Esophagus mucosa (tissue), 1 donor: ENCODE results near the gene PLA2G4A. TPM values are rescaled to one million over a fixed set of nuclear protein-coding genes. Genes with fewer than 3 reads are reported as not detected.
"Not testable (repeated sequence)": the region's sequence is repeated elsewhere in the genome, so short reads cannot be mapped to it uniquely, and the experiment has no call there.

ENCODE experiments used
- ATAC-seq: fragments of 200-7000 bp; cut with Tn5 transposase; one replicate; pipeline ENCODE4 v1.9.1; 2020
- total RNA-seq: library from RNA; stranded (reverse); gene quantifications from one replicate; pipeline ENCODE4 v1.2.4, GENCODE V29; 2023
- donor health status: DM: yes; HTN: yes; CAD: no.

PLA2G4A gene
- total RNA-seq, 1 donor from 2014 or later: 8.4 TPM

GRCh38 chr1:186922814-186923213, 94.1 kb downstream of the PLA2G4A start:
- ATAC-seq: not testable (repeated sequence)

DNA sequence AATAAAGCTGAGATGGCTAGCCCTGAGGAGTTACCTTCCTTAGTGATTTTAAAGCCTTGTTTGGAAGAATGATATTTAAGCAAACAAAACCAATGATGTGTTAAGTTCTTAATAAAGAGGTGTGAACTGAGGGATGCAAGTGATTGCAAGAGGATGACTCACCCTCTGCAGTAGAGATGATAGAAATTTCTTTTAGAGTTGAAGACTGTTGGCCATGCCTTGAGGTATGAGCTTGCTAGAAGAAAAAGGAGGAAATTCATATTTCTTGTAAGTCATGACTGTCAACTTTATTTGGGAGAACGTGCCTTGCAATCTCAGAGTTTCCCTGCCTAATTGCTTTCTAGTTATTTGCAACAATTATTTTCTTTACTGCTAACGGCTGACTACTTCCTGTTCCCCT, 94.7 kb downstream of the PLA2G4A start:
- peak; percentile 85 for ATAC-seq

GRCh38 chr1:186925881-186926669, 97.3 kb downstream of the PLA2G4A start:
- ATAC-seq: no peak

- ATAC-seq: no peak
Measured at GRCh38 chr1:186927884-186928283, 99.1 kb downstream of the PLA2G4A start.

- ATAC-seq: no peak
Measured at GRCh38 chr1:186930238-186930637, 101.5 kb downstream of the PLA2G4A start.

DNA sequence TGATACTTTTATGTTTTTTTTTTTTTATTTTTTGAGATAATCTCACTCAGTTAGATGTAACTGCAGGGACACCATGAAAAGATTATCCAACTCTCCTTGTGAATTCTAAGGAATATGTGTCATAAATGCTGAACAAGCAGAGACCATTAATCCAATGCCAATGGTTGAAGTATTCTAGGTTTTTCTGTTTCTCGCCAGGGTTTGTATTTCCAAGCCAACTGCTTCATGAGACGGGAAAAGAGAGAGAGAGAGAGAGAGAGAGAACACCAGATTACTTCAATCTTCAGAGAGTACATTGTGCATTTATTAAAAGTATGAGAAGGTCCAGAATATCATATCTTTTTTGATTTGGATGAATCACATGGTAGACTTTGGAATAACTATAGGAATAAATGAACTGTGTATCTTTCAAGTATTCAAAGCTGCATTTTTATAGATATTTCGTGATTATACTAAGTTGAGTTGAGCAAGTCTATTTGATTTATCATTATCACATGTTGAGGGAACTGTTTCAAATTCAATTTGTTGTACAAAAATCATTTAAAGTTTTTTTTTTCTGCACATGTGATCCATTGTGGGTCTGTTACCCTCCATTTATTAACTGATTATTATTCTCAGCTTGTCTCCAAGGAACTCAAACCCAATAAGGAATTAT, 108.4 kb downstream of the PLA2G4A start:
- ATAC-seq: no peak

- no peak for ATAC-seq
Measured at GRCh38 chr1:186943891-186944686, 115.3 kb downstream of the PLA2G4A start.

DNA sequence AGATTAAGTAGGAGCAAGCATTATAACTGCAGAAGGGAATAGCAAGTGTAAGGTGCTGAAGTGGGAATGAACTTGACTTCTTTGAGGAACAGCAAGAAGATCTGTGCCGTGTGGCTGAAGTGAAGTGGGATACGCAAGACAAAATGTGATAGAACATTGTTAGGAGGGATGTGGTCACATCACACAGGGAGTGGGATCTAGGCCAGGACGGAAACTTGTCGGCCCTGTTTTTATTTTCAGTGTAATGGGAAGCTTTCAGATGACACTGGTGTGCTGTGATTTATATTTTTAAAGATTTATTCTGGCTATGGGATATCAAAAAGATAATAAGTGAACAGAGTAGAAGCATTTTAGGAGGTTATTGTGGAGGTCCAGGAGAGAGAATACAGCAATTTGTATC, 116.4 kb downstream of the PLA2G4A start:
- no peak for ATAC-seq

GRCh38 chr1:186948535-186948934, 119.8 kb downstream of the PLA2G4A start:
- peak; percentile 23 for ATAC-seq

- no peak for ATAC-seq
Measured at GRCh38 chr1:186949173-186949572, 120.4 kb downstream of the PLA2G4A start.

GRCh38 chr1:186950547-186950946, 121.8 kb downstream of the PLA2G4A start:
- ATAC-seq: peak; percentile 64

DNA sequence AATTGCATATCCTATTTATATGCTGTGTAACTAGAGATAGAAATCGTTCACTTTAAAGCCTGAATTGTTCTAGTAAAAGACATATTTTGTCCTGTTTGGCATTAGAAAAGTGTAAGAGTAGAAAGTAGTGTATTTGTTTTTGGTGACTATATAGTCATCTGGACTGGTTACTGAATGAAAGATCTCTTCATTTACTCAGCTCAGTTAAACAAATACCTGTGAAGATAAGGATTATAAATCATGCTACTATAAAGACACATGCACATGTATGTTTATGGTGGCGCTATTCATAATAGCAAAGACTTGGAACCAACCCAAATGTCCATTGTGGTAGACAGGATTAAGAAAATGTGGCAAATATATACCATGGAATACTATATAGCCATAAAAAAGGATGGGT, 125.1 kb downstream of the PLA2G4A start:
- no peak for ATAC-seq

DNA sequence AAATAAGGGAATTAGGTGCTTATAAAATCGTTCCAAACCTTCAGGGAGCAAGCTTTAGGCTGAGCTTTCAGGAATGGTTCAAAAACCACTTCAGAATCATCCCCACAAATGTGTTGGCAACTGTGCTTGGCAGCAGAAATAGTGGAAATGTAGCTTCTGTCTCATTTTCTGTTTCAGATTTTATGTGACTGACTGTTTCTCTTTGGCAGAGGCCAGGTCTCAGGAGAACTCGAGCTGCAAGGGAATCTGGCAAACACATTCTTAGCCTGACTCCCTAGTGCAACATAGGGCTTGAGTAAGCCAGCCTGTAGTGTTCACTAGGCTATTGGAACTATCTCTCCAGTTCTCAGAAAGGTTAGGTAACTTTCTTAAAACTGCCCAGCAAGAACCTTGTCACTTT, 128.6 kb downstream of the PLA2G4A start:
- ATAC-seq: no peak

DNA sequence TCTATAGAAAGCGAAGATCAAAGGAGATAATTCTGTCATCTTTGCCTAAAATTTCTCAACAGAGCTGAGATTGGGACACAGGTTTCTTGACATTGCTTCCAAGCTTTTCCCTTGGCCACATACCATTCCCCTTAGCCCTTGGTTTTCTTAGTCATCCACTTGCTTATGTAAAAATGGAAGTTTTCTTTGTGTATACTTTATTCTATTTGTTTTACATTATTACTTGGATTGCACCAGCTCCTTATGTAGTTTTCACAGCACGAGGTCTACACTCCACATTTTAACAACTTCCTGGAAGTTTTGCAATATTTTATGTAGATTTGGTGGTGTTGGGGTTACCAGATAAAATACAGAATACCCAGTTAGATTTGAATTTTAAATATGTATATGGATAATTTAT, 129.8 kb downstream of the PLA2G4A start:
- no peak for ATAC-seq

DNA sequence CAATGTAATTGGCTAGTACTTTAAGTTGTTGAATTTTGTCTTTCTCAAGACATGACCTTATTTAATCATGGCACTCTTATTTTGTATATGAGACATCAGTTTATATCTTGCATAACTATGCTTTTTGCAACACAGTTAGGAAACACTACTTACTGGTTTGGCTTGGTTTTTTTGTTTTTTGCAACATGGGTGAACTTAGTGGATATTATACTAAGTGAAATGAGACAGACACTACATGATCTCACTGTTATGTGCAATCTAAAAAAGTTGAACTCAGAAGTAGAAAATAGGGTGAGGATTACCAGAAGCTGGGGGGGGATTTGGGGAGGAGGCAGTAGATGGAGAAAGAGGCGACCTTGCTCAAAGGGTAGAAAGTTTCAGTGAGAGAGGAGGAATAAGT, 132.1 kb downstream of the PLA2G4A start:
- no peak for ATAC-seq

DNA sequence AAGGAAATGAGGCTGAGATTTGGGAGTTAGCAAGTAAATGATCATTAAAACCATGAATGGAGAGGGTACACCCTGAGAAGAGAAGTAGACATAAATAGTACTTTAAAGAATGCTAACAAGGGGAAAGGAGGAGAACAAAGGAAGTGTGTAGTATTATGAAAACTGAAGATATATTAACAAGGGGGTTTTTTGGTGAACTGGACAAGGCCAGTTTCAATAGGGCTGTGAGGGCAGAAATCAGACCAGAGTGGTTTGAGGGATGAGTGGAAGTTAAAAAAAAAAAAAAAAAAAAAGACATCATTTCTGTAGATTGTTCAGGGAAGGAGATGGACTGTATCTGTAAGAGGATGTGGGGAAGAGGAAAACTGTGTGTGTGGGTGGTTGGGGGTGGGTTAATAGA, 137.1 kb downstream of the PLA2G4A start:
- ATAC-seq: no peak

GRCh38 chr1:186966456-186966855, 137.7 kb downstream of the PLA2G4A start:
- ATAC-seq: no peak

DNA sequence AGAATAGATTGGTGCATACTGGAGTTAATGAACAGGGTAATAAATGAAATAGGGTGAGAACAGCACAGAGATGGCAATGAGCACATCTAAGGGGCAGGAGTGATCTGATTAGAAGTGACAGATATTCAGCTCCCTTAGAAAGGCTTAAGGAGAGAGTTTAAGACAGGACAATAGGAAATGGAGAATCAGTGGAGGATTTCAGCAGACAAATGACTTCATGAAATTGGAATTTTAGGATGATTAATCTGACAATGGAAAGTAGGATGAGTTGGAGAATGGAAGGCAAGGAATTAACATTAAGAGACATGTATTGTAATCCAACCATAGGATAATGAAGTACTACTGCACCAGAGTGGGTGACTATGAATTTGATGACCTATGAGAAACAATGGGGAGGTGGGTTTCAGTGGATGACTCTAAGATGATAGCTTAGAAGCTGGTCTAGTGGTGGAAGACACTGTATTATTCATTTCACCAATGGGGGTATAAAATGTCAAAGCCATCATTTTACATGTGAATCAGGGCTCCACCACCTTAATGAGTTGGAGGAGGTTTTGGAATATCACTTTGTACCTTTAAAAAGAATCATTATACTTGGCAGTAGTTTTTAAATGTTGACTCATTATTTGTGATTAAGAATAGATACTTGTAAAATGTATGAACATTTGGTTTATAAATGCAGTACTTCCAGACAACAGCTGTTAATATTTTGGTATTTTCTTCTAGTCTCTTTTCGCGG, 139.1 kb downstream of the PLA2G4A start:
- ATAC-seq: no peak

DNA sequence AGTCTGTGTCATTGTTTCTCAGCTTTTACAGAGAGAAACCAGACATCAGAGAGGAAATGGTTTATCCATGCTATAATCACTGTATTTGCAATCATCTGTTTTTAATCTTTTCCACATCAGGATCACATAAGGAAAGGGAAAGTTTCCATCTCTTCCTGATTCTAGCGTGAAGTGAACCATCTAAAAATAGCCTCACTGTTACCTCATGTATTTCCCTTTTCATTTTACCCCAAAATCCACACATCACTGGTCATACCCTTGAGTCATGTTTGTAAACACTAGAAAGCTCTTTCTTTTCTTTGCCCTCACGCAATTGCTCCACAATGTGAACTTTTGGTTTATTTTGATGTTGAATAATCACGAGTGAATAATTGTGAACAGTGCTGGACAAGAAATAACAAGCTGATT, 146.0 kb downstream of the PLA2G4A start:
- ATAC-seq: no peak

- no peak for ATAC-seq
Measured at GRCh38 chr1:186975220-186975619, 146.5 kb downstream of the PLA2G4A start.

GRCh38 chr1:186976700-186977099, 148.0 kb downstream of the PLA2G4A start:
- ATAC-seq: no peak

DNA sequence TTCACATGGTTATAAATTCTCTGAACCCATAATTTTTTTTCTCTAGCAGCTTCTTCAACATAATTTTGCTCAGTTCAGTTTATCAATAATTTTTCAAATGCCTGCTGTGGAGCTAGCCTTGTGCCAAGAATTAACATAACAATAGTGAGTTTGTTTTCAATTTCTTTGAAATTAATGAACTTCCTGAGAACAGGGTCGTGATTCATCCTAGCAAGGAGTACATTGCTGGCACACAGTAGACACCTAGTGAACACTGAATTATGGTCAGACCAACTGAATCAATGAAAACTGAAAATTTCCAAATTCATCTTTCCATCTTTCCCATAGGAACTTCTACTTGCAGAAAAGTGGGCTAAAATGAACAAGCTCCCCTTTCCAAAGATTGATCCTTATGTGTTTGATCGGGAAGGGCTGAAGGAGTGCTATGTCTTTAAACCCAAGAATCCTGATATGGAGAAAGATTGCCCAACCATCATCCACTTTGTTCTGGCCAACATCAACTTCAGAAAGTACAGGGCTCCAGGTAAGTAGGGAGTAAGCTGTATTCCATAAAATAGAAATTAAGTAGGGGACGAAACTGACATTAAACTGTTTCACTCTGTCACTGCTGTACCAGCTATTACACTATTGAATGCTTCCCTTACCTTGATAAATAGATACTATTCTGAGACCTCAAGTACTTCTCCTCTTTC, 148.7 kb downstream of the PLA2G4A start:
- no peak for ATAC-seq
